Measurements from ENCODE around the gene BTBD9.

BTBD9 gene

DNA sequence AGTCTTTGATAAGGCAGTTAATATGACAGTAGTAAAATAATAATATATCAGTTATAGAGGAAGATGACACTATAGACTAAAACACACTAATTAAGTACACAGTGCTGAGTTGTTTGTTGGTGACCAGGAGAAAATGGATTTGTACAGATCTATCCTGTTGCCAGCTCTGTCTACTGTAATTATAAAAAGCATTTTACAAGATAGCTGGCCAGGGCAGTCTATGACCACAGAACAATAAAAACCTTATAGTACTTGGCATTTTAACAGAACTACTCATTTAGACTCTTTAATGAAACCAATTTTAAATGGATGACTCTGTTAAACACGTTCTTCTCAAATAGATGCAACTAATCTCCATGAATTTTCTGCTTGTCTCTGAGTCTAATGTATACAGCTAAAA lies 367.5 kb downstream of the BTBD9 start:
- DNase-seq, result no peak

DNA sequence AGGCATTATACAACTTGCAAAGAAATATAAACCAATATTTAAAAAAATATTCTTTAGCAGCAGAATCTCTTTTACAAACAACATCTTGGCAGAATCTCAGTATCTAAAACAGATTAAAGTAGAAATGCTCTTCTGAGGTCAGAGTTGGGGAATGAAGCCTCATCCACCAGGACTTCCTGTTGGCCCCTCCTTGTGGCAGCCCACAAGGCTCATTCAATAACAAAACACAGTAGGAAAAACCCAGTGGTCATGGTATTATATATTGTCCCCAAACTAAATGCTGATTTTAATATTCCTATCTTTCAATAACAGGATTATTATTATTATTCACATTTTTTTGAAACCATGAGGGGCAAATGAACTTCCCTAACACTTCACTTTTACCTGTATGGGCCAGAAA lies 368.6 kb downstream of the BTBD9 start:
- no peak for DNase-seq

DNA sequence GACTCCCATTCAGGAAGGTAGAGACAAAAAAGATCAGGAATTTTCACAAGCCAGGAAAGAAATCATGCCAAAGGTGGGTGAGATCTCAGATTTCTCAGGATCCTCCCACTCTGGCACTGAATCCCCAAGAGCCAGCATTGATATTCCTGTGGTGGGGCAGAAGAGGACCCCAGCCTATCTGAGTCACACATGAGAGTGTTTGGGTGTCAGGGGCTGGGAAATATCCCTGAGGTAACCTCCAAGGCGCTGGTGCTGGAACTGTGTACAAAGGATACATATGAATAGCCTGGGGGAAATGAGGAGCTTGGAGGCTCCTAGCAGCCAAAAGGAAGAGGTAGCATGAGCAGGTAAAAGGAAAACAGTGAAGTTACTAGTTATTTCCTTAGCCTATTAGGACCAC lies 369.4 kb downstream of the BTBD9 start:
- DNase-seq, result no peak

- DNase-seq, result no peak
These were observed 370.1 kb downstream of the BTBD9 start for GRCh38 chr6:38269461-38270172.

- DNase-seq, result no peak
These were observed 371.4 kb downstream of the BTBD9 start for GRCh38 chr6:38268342-38268741.

DNA sequence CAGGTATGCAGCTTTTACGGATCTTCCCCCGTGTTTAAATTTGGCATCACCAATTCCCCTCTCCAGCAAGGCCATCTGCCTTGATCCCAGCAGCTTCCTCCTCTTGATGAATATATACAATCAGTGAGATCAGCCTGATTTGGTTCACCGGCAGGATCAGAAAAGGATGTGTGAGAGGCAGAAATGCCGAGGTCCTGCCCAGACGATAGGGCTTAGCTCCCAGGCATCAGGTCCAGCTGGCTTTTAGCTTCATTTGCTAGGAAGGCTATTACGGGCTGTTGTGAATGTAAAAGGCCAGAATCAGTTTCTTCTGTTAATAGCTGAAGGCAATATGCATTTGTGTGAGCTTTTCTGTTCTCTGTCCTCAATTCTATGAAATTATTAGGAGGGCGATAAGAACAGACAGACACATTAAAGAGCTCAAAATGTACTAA lies 372.8 kb downstream of the BTBD9 start:
- DNase-seq, result no peak

GRCh38 chr6:38264605-38265004 lies 375.1 kb downstream of the BTBD9 start:
- DNase-seq, result no peak

- DNase-seq, result no peak
These were observed 377.1 kb downstream of the BTBD9 start for GRCh38 chr6:38262609-38263008.

DNA sequence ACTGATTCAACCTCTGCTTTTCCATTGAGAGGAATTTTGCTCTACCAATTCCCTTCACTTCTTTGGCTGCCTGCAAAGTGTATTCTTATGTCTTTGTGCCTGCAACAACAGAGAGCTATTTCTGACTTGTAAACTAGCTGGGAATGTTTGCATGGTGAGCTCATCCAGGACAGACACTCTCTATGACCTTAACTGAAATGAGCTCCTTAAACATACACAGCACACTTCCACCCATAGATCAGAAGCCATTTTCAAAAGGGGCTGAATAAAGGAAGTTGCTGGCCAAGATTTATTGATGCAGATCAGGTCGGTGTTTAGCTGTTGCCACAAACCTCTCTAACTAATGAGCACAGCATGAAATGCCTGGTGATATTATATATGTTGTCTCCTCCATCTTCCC lies 377.7 kb downstream of the BTBD9 start:
- DNase-seq, result no peak

DNA sequence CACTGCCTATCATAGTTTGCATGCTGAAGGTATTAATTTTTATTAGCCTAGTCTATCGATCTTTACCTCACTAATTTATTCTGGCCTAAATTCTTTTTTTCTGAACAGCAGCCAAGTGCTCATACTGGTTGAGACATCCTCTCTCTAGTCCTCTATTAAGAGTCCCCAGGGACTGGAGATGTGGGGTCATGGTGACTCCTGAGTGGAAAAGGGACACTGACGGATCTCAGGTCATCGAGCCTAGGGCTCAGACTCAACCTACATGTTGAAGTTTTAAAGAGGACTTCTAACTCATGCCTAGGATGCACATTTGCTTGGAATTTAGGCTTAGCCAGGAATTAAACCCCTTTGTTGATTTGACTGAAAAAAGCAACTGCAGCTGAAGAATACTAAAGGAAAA lies 378.1 kb downstream of the BTBD9 start:
- DNase-seq, result no peak

DNA sequence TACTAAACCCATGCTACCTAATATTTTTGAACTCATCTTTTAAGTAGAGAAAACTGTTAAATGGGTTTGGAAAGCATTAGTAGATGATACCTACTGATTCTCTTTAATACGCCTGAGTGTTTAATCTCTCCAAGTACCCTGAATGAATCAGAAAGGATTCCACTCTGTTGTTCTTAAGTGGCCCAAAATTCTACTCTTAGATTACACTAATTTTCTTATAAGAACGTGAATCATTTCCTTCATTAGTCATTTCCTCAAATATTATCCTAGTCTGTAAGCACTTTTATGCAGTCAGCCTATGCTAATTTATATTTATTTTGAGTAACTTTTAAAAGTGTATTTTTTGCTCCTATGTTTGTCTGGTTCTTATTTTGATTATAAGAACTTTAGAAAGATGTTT lies 380.0 kb downstream of the BTBD9 start:
- DNase-seq, result no peak

DNA sequence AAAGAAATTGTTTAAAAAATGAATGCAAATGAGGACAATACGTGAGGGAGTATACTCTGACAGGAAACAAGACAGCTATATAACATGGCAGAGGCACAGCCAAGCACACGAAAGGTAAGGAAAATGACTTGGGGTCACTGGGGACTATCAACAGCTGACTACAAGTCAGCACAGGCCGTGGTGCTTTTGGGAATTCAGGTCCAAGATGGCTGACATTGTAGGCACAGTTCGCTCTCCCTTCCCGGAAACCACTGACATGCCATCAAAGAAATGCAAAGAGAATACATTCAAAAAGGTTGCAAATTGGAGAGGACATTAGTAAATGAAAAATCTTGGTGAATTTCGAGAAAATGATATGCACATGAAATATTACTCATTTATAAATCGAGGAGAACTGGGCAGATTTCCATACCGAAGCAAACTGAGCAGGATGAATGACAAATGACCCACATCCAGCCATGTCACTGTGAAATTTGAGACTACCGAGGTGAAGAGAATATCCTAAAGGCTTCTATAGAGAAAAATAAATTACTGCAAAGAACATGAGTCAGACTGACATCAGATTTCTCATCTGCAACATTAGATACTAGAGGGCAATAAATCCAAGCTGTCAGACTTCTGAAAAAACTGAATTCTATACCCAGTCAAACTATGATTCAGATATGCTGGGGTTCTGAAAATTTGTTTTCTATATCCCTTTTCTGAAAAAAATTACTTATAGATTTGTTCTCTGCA lies 391.1 kb downstream of the BTBD9 start:
- no peak for DNase-seq

GRCh38 chr6:38245295-38245694 lies 394.4 kb downstream of the BTBD9 start:
- DNase-seq, result no peak

GRCh38 chr6:38244869-38245268 lies 394.9 kb downstream of the BTBD9 start:
- DNase-seq, result no peak

DNA sequence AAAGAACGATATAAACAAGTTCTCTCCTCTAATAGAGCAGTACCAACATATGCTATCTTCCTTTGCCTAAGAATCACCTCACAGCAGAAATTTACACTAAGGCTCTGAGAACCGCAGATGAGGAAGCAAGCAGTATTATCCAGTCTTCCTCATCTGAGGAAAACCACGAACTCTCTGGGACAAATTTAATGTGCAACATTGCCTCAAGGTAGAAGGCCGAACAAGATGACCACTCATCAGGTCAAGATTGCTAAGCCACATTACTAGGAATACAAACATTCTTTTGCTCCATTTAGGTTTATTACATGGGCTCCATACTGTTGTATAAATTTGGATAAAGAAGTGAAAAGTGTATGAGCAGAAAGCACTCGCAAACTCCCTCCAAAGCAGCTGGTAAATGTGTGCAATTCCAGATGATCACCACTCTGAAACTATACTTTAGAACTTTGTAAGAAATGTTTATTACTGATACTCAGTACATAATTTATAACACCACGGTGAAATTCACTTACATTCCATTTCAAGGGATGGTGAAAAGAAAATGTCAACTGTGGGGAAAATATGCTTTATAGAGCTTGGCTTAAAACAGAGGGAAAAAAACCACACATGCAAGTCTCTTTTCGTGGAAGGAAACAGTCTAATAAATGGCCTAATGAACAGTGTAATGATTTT lies 398.4 kb downstream of the BTBD9 start:
- no peak for DNase-seq

GRCh38 chr6:38239719-38240451 lies 399.8 kb downstream of the BTBD9 start:
- DNase-seq, result no peak

DNA sequence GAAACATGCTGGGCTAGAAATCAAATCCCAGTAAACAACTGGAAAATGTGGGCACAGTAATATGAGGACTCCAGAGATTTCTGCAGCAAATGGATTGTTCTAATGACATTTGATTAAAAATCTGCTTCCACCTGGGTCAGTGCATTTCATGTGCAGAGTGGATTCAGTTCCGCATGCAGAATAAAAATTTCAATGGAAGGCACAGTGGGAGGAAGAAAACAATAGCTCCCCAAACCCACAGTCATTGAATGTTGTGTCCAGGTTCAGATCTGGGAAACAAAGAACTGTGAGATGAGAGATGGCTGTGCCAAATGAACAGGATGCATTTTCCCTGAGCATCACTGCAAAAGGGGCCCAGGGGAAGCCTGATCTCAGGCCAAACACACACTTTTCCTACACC lies 403.1 kb downstream of the BTBD9 start:
- no peak for DNase-seq

DNA sequence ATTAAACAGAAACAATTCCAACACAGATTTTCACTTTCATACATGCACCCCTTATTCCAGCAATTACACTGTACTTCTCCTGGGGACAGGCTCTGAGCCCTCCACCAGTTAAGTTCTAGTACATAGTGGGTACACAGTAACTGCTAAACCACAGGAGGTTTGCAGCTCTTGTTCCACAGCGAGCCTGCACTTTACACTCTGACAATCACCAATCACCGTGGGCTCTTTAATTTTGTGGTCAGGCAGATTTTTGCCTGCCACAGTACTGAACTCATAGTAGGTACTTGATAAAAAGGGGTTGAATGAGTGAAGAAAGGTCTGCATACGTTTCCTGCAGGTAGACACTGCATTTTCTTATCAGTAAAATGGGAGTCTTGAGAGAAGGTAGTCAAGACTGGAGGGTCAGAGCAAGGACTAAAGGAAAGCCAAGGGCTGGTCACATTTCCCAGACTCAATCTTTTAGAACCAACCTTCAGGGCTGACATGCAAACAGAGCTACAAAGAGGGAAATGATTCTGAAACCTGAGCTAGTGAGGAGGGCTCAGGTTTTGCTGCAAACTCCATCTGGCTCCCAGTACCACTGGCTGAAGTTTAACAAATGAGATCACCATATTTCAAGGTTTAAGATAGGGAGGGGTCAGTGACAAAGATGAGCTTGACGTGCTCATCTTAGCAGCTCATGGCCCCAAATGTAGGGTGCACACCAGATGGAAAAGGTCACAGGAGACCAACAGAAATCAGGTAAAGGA lies 404.6 kb downstream of the BTBD9 start:
- DNase-seq, result no peak

GRCh38 chr6:38234141-38234540 lies 405.6 kb downstream of the BTBD9 start:
- DNase-seq, result no peak

DNA sequence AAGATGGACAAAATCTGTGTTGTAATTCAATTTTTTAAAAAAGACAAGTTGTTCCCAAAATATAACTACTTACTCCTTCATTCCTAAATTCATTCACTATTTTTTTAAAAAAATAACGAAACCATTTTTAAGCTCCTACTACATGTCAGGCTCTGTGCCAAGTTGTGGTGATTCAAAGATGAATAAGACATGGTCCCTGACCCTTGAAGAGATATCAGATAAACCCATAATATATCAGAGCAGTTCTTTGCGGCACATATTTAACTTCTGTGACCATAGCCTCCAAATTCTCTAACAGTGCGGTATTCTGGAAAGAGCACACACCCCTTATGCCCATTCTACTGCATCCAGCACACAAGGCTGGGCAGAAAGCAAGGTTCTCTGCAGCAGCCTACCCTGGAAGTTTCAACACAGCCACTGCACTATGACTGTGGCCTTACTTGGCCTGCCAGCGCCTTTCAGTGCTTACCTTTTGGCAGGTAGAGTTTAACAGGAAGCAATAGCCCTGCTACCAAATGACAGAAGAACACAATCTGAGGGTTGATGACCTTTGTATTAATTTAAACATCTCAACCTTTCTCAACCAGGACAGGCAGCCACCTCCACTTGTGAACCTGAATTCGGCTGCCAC lies 406.5 kb downstream of the BTBD9 start:
- no peak for DNase-seq

- DNase-seq, result no peak
These were observed 414.0 kb downstream of the BTBD9 start for GRCh38 chr6:38225766-38226165.

GRCh38 chr6:38221251-38221650 lies 418.5 kb downstream of the BTBD9 start:
- DNase-seq, result no peak
